ENCODE data around the gene ZNF605. TPM values are rescaled to one million over a fixed set of nuclear protein-coding genes. Genes with fewer than 3 reads are reported as not detected.

The ZNF605 gene
- total and polyA plus RNA-seq, 2 of the 8 experiments (the other 6 are each of a cell fraction or from before 2014, with no cell fraction given): 3.6 to 20.3 TPM

DNA sequence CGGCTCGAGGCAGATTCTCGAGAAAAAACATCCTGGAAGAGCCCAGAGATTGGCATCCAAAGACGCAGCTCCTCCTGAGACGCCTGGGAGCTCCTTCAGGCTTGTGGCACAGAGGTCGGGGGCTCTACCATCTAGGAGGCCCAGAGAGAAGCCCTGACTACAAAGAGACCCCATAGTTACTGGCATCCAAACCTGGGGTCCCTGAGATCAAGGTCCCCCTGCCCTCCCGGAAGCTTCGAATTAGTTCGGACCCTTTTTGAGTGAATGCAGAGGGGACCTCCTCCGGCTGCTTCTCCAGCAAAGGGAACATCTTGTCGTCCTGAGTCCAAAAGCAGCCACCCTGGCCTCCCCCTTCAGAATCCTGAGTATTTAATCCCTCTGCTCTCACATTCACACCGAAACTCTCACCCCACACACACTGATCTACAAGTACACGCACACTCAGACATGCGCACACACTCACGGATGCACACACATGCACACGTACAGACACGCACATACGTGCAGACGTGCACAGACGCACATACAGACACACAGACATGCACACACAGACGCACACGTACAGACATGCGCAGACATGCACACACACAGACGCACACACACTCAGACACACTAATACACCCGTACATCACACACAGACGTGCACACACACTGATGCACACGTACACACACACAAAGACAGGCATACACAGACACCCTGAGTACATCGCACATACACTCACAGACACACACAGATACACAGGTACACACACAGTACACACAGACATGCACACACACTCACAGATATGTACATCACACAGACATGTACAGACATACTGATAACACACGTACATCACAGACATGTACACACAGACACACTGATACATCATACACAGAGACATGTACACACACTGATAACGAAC, 5.9 kb downstream of the ZNF605 start:
- peaks cover 11% of the 10 kb centered on the region for H3K23me2 ChIP-seq (ENCODE audit: low read depth, low read length)
- no peak overlapping the region for H2AFZ ChIP-seq (ENCODE audit: low read length)
- no peak overlapping the region for H3K4me2 ChIP-seq (ENCODE audit: insufficient read depth in 1 of 2, low read depth in 2 of 2, low read length in 2 of 2)
- no peaks in the 10 kb centered on the region for H3K27me3 ChIP-seq (replicated peaks in 1 of 4; ENCODE audit: control insufficient read depth in 3 of 4, extremely low read depth in 1 of 4, insufficient read depth in 3 of 4, low read length in 3 of 4)
- H4K91ac ChIP-seq (replicated peaks; ENCODE audit: insufficient read length, low read length): no peak overlapping the region
- peaks cover 14 to 25% of the 10 kb centered on the region in 2 experiments for H3K79me2 ChIP-seq (ENCODE audit: control insufficient read depth in 1 of 2, insufficient read depth in 2 of 2, low read length in 2 of 2)
- no peak for FAIRE-seq
- H2BK5ac ChIP-seq (ENCODE audit: low read depth, low read length): peak overlapping the region; percentile 40; the same call in 1 of the 2 replicates
- H3K9me3 ChIP-seq (ENCODE audit: insufficient read depth in 2 of 2, low read depth in 1 of 2, low read length in 1 of 2): peaks cover 62 to 79% of the 10 kb centered on the region in 2 experiments
- H3K18ac ChIP-seq (ENCODE audit: extremely low read depth, low read length): no peak overlapping the region
- no peak overlapping the region for H2BK20ac ChIP-seq (ENCODE audit: low read length)
- CTCF ChIA-PET (ENCODE audit: partially characterized antibody): no interaction called here
- H3K14ac ChIP-seq (ENCODE audit: insufficient read length): no peak overlapping the region
- no peak overlapping the region for H3K23ac ChIP-seq (ENCODE audit: insufficient read length)
- peaks cover 14% of the 10 kb centered on the region for H3K79me1 ChIP-seq (ENCODE audit: low read depth, low read length)
- no peak overlapping the region for H2BK120ac ChIP-seq (replicated peaks; ENCODE audit: low read depth, low read length)
- no peak overlapping the region for H2BK15ac ChIP-seq (ENCODE audit: low read length)
- H4K8ac ChIP-seq (ENCODE audit: extremely low read depth, insufficient read depth, low read length): no peak overlapping the region
- POLR2A ChIA-PET (ENCODE audit: partially characterized antibody): interaction anchor here (1.2 to 1.6 kb wide), 2 partner anchors 35 to 42 kb away, joined by 3 to 8 read pairs; no protein-coding TSS in a partner anchor
- 92% methylated on average over 30 of the region's 30 CpGs; no CpG with 5 or more reads in 1 of the 2 experiments for whole genome bisulfite sequencing, 2 experiments (ENCODE audit: extremely low coverage in 1 of 2, insufficient coverage in 1 of 2, insufficient read length in 1 of 2, insufficient replicate concordance in 2 of 2, low coverage in 1 of 2, low lambda C conversion rate in 2 of 2, missing lambda C conversion rate in 1 of 2)
- peaks cover 0 to 10% of the 10 kb centered on the region in 2 experiments for H4K20me1 ChIP-seq (replicated peaks in 1 of 2; ENCODE audit: control insufficient read depth in 1 of 2, insufficient read depth in 2 of 2, low read length in 2 of 2)
- H3K56ac ChIP-seq (replicated peaks; ENCODE audit: insufficient read length, low read depth, low read length): no peak overlapping the region
- H3K36me3 ChIP-seq (ENCODE audit: control insufficient read depth in 2 of 4, insufficient read depth in 4 of 4, low read length in 3 of 4): peaks cover 0 to 36% (median 13%) of the 10 kb centered on the region in 4 experiments; a peak in 4 of 8 replicates
- H3K9ac ChIP-seq (replicated peaks in 1 of 4; ENCODE audit: extremely low read depth in 1 of 4, low read depth in 3 of 4, low read length in 3 of 4): no peak overlapping the region
- no peak for DNase-seq (ENCODE audit: low read depth in 1 of 2, low spot score in 2 of 2)
- peaks cover 0 to 3% (median 1%) of the 10 kb centered on the region in 4 experiments; a peak in 3 of 7 replicates for H3K4me1 ChIP-seq (replicated peaks in 1 of 4; ENCODE audit: control insufficient read depth in 3 of 4, insufficient read depth in 4 of 4, low read length in 3 of 4)
- H3K4me3 ChIP-seq (ENCODE audit: extremely low read depth in 1 of 4, insufficient read depth in 2 of 4, low read depth in 3 of 4, low read length in 4 of 4): no peak overlapping the region
- no peak overlapping the region for H3K27ac ChIP-seq (ENCODE audit: low read depth, low read length)
- no peak overlapping the region for H2BK12ac ChIP-seq (ENCODE audit: low read depth, low read length)
- peak overlapping the region; percentile 92; the same call in 1 of the 2 replicates for H2AK5ac ChIP-seq (ENCODE audit: low read depth, low read length)
- no peak overlapping the region for H4K5ac ChIP-seq (ENCODE audit: insufficient read length, low read depth, low read length)
- H3K4ac ChIP-seq (replicated peaks; ENCODE audit: insufficient read length, low read depth, low read length): no peak overlapping the region
- TF ChIP-seq SP1 (IDR thresholded peaks at IDR 0.05; ENCODE audit: low read depth, low read length) (no peak), CREB1 (IDR thresholded peaks at IDR 0.05) (no peak), YY1 (IDR thresholded peaks at IDR 0.05; ENCODE audit: low read depth, low read length) (no peak), SAP30 (IDR thresholded peaks at IDR 0.05; ENCODE audit: insufficient read depth, insufficient replicate concordance, low read length) (no peak), HDAC2 (IDR thresholded peaks at IDR 0.05; ENCODE audit: borderline replicate concordance in 1 of 2, low read depth in 2 of 2, low read length in 2 of 2) (no peak), JUN (IDR thresholded peaks at IDR 0.05; ENCODE audit: low read depth, low read length) (no peak), PHF8 (conservative IDR thresholded peaks at IDR 0.05; ENCODE audit: low read depth, low read length) (no peak), CHD2 (IDR thresholded peaks at IDR 0.05; ENCODE audit: low read length) (no peak)
- TF ChIP-seq, protein P1, sequence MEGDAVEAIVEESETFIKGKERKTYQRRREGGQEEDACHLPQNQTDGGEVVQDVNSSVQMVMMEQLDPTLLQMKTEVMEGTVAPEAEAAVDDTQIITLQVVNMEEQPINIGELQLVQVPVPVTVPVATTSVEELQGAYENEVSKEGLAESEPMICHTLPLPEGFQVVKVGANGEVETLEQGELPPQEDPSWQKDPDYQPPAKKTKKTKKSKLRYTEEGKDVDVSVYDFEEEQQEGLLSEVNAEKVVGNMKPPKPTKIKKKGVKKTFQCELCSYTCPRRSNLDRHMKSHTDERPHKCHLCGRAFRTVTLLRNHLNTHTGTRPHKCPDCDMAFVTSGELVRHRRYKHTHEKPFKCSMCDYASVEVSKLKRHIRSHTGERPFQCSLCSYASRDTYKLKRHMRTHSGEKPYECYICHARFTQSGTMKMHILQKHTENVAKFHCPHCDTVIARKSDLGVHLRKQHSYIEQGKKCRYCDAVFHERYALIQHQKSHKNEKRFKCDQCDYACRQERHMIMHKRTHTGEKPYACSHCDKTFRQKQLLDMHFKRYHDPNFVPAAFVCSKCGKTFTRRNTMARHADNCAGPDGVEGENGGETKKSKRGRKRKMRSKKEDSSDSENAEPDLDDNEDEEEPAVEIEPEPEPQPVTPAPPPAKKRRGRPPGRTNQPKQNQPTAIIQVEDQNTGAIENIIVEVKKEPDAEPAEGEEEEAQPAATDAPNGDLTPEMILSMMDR (IDR thresholded peaks at IDR 0.05; ENCODE audit: control extremely low read depth in 1 of 3, insufficient read depth in 1 of 3, low read depth in 1 of 3, low read length in 3 of 3): no peak
